CD4-positive, alpha-beta T cell treated with Interferon gamma for 1 hour (primary cell): Measurements from ENCODE around the gene UBA52.
A peak's percentile ranks its signal among the peaks of the same experiment; 100 is the strongest.
"Not testable (repeated sequence)": the region's sequence is repeated elsewhere in the genome, so short reads cannot be mapped to it uniquely, and the experiment has no call there.

ENCODE experiments used
- DNase-seq: peaks from one replicate; pipeline ENCODE4 v3.0.0-alpha.2; 2020

Gene UBA52

DNA sequence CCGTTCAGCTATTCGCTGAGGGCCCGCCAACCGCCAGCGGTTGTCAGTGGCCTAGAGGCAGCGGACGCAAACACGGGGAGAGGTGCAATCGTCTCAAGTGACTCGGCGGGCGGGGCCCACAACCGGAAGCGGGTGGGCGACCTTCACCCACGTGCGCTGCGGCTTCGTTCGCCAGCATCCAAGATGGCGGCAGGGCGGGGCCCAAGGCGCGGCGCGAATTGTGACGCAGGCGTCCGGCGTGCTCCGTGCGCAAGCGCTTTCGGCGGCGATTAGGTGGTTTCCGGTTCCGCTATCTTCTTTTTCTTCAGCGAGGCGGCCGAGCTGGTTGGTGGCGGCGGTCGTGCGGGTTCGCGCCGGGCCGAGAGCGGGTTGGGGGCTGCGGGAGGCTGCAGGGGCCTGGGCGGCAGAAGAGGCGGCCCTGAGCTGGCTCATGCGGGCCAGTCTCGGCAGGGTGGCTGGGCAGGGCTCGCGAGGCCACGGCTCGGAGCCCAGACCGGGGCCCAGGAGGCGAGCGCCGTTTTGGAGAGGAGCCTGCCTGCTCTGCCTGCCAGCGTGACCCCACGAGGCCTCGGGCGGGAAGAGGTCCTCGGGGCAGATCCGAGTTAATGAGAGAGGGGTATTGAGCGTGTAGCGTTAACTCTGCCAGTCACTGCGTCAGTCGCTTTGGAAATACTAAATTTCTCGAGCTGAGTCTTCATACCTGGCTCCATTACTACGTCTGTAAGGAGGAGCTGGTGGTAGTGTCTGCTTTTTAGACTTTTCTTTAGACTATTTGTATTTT, at the start of gene UBA52:
TSS of gene UBA52 (plus strand) at position 294 of the 781 bp plus-strand sequence. CDS start 1,444 bp downstream, outside the sequence.
- peak; percentile 98 for DNase-seq

DNA sequence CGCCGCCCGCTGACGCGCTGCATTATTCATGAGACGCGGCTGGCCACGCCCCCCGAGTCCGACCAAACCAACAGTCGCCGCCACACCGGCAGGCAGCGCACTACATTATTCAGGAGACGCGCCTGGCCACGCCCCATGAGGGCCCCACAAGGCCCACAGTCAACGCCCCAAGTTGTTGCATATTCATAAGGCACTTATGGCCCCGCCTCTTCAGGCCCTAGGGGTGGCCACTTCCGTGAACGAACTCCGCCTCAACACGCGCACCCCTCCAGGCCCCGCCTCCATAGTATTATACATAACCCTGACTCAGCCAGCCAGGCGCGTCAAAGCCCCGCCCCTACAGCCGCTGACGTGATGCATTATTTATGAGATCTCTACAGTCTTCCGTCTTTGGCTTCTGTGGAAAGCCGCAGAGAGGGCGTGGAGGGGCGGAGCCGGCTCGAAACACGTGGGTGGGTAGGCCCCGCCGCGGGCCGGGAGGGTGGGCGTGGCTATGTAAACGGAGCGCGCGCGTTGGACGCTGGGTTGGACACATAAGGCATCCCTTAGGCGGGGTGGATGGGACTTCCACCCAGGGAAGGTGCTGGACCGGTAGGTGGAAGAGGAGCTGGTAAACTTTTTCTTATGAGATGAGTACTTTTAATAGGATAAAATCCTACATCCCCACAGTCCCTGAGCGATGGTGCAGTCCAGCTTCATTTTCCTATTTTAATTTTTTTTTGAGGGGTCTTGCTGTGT, 49.4 kb upstream of the UBA52 start:
- peak; percentile 100 for DNase-seq

GRCh38 chr19:18522862-18523440, 48.7 kb upstream of the UBA52 start:
- not testable (repeated sequence) for DNase-seq

- no peak for DNase-seq
Observed at GRCh38 chr19:18523841-18524240, 47.8 kb upstream of the UBA52 start.

- no peak for DNase-seq
Observed at GRCh38 chr19:18526316-18526715, 45.3 kb upstream of the UBA52 start.

GRCh38 chr19:18529782-18530181, 41.9 kb upstream of the UBA52 start:
- no peak for DNase-seq

DNA sequence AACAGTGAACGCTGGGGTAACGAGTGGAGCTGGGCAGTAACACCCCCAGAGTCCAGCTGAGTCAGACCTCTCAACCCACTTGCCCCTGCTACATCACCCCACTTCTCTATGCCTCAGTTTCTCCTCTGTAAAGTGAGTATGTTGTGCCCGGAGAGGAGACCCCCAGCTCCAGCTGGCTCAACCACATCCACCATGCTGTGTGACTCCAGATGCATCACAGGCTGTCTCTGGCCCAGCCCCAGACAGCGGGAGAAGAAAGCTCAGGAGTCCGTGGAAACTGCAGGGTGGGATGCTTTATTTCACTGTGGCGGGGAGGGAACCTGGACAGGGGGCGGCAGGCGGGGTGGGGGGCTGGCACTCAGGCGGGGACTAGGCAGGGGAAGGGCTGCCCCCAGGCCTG, 40.2 kb upstream of the UBA52 start:
- DNase-seq = no peak

GRCh38 chr19:18532168-18532890, 39.3 kb upstream of the UBA52 start:
- no peak for DNase-seq

- no peak for DNase-seq
Observed at GRCh38 chr19:18533058-18533457, 38.6 kb upstream of the UBA52 start.

GRCh38 chr19:18536475-18536874, 35.2 kb upstream of the UBA52 start:
- no peak for DNase-seq

GRCh38 chr19:18537431-18537830, 34.2 kb upstream of the UBA52 start:
- no peak for DNase-seq

DNA sequence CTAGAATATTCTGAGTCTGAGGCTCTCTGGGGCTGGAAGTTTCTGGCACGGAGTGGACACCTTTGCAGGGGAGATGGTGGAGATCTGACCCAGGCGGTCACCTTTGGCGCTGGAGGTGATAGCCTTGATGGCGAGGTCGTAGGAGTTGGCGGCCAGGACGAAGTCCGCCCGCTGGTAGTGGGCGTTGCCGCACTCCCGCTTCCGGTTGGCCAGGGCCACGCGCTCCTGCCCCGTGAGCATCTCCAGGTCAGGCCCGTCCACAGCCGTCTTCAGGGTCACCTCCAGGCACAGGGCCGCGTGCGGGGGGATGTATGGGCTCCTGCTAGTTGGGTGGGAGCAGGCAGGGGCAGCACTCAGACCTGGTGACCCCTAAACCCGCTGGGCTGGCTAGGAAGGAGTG, 33.5 kb upstream of the UBA52 start:
- DNase-seq = no peak

DNA sequence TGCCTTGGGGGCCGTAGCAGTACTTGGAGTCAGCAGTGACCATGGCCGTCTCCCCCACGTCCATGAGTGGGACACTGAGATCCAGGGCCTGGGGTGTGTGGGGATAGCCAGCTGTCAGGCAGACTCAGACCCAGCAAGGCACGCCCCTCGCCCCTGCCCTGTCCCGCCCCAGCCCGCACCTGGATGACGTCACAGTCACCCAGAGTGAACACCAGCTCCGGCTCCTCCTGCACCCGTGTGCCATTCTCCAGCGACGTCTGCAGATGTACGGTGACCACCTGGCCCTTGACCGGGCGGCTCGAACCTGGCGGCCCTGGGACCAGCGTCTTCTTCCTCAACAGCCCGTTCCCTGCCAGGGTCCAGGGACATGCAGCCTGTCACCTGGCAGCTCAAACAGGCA, 32.3 kb upstream of the UBA52 start:
- no peak for DNase-seq

DNA sequence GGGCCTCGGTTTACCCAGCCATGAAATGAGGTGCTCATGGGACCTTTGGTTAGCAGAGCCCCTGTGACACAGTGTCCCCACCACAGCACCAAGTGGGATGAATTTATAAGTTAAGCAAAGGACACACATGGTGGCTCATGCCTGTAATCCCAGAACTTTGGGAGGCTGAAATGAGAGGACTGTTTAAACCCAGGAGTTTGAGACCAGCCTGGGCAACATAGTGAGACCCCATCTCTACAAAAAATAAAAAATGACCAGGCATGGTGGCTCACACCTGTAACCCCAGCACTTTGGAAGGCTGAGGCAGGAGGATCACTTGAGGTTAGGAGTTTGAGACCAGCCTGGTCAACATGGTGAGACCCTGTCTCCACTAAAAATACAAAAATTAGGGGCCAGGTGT, 31.5 kb upstream of the UBA52 start:
- not testable (repeated sequence) for DNase-seq

DNA sequence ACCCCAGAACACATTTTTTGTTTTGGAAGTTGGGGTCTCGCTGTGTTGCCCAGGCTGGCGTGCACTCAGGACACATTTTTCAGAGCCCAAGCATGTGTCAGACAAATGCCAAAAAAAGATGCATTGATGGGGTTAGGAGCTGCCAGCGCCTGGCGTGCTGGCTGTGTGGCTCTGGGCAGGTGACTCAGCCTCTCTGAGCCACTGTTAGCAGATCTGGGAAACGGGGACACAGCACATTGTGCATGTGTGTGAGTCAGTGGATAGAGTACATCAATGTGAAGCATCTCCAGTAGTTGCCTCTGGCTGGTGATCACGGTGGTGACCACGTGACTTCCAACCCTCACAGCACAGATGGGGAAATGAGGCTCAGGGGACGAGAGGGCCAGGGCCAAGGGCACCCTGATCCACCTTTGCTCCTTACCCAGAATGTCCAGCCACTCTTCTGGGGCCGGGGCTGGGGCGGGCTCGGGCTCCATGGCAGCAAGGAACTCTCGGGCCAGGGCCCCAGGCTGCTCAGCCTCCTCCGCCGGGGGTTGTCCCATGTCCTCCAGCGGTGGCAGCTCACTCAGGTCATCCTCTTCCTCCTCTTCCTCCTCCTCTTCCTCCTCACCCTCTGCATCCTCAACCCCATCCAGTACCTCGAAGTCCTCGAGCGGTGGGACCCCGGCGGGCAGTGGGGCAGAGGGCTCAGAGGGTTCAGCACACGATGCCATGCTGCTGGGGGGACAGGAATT, 30.2 kb upstream of the UBA52 start:
- no peak for DNase-seq

DNA sequence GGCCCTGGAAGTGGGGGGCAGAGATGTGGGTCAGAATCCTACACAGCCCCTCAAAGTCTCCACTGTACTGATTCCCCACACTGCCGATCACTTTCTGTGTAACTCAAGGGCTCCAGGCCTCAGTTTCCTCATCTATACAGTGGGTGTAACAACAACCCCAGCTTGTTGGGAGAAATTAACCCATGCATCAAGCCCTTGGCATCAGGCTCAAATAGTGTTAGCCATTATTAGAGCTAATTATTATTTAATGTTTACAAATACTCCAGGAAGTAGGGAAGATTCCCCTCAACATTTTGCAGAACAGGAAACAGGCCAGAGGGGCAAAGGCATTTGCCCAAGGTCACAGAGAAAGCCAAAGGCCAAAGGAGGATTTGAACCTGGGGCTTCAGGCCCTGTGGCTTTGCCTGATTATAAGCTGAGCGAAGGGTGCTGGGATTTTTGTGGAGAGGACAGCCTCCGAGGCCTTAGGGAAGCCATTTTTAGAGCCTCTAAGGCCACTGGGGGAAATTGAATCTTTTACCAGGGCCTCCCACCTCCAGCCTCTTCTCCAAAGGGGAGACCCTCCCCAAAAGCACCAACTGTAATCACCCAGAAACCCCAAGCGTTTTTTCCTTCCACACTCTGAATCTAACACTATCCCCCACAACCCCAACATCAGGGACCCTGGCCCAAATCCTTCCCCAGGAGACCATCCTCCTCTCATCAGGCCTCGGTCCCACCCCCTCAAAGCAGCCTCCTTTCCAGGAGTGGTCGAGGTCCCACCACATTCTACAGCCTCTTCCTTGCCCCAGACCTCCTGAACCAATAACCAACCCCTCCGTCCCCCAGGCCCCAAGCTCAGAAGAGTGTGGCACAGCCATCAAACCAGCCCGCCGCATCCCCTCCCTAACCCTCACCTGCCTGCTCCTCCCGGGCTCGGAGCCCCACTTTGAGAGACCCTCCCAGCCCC, 29.4 kb upstream of the UBA52 start:
- DNase-seq = no peak

- DNase-seq = peak; percentile 92
Observed at GRCh38 chr19:18542941-18543813, 28.5 kb upstream of the UBA52 start, which contains the start of gene FKBP8. TSS of gene FKBP8 (minus strand) at chr19:18543573. CDS start at chr19:18541970, 1,603 bp downstream.

DNA sequence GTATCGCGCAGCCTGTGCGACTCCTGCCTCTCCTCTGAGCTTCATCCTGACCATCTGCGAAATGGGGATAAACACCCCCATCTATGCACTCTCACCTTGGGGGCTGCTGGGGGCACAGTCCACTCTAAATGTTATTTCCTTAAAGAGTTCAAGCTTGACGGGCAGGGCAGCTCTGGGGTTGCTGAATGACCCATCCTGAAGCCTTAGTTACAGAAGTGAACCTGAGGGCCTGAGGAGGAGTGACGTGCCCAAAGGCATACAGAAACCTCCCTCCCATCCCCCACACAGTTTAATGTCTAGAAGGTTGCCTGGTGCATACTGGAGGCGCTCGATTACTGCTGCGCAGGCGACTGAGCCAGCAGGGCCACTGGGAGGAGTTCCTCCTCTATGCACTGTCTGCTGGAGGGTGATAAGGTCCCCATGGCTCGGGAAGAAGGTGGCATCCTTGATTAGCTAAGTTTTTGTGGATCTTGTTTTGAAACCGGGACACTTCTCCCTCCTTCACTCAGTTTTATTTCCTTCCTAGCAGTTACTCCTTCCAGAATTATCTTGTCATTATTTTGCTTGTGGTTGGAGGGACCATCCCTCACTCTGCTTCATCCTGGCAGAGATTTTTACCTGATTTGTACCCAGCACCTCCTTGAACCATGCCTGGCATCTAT, 27.7 kb upstream of the UBA52 start:
- peak; percentile 83 for DNase-seq

DNA sequence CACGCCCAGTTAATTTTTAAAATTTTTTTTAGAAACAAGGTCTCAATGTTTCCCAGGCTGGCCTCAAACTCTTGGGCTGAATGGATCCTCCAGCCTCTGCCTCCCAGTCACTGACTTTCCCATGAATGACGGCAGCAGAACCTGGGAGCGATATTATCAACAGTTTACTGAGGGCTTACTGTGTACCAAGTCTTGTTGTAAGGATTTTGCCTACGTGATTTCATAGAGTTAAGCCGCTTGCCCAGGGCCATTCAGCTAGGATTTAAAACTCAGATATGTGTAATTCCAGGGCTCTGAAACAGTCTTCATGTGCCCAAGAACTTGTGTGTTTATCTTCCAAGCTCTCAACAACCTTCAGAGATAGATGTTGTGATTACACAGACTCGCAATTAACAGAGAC, 20.0 kb upstream of the UBA52 start:
- DNase-seq = no peak
